Uterus (tissue), 2 donors: Measurements from ENCODE around the gene BAHD1.

Source experiments
- POLR2A ChIP-seq, 2 donors: fragments of 450-650 bp; IDR thresholded peaks; one replicate each; pipeline ENCODE4 v1.6.1; 2016; ENCODE audit warnings: antibody characterized with exemption in 2 of 2, mild to moderate bottlenecking in 1 of 2, moderate library complexity in 1 of 2
- TF ChIP-seq, protein P1 (sequence below), 4 experiments: fragments of 200-600 bp in 2 of 4; fragments of 450-650 bp in 2 of 4; sonication (generic) in 2 of 4; IDR thresholded peaks; one replicate each; pipeline ENCODE4 v1.5.1; 2016 to 2019; ENCODE audit warnings: antibody characterized with exemption in 4 of 4, mild to moderate bottlenecking in 2 of 4, moderate library complexity in 1 of 4

DNA sequence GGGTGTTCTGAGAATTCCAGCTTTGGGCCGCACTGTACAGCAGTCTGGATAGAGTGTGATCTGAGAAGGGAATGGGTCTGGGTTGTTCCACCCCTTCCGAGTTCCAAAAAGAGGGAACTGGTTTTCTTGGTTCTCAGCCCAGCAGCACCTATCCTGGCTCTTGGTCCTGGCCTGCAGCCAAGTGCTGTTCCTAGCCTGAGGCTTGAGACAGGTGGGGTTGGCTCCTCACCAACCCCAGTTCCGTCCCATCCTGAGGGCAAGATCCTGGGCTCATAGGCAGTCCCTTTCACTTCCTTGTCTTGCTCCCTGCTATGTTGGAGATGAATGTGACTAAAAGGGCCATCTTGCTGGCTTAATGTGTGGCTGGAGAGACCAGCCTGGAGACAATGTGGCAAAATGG lies 20.0 kb upstream of the BAHD1 start:
- TF ChIP-seq, protein P1, sequence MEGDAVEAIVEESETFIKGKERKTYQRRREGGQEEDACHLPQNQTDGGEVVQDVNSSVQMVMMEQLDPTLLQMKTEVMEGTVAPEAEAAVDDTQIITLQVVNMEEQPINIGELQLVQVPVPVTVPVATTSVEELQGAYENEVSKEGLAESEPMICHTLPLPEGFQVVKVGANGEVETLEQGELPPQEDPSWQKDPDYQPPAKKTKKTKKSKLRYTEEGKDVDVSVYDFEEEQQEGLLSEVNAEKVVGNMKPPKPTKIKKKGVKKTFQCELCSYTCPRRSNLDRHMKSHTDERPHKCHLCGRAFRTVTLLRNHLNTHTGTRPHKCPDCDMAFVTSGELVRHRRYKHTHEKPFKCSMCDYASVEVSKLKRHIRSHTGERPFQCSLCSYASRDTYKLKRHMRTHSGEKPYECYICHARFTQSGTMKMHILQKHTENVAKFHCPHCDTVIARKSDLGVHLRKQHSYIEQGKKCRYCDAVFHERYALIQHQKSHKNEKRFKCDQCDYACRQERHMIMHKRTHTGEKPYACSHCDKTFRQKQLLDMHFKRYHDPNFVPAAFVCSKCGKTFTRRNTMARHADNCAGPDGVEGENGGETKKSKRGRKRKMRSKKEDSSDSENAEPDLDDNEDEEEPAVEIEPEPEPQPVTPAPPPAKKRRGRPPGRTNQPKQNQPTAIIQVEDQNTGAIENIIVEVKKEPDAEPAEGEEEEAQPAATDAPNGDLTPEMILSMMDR (IDR thresholded peaks at IDR 0.05), result no peak
- no peak for TF ChIP-seq POLR2A (IDR thresholded peaks at IDR 0.05)
